Liver (tissue), 3 donors: ENCODE results near the gene ZC3H18.
A peak's percentile ranks its signal among the peaks of the same experiment; 100 is the strongest.

Experiments used
- CTCF ChIP-seq: fragments of 150-350 bp; IDR thresholded peaks from 2 replicates; pipeline ENCODE4 v1.5.1; 2017; ENCODE audit warnings: improper control_type of control experiment, low read depth, low read length; ENCODE audit not compliant: missing input control
- EGR1 ChIP-seq, 2 donors: IDR thresholded peaks; 2 replicates each; pipeline ENCODE4 v1.6.1; 2016 to 2018; ENCODE audit warnings: antibody characterized with exemption in 2 of 2, low read depth in 2 of 2
- GABPA ChIP-seq, 2 donors: IDR thresholded peaks in 1 of 2; conservative IDR thresholded peaks in 1 of 2; 2 replicates each; pipeline ENCODE4 v1.6.1; 2016; ENCODE audit warnings: antibody characterized with exemption in 2 of 2, mild to moderate bottlenecking in 1 of 2, moderate library complexity in 1 of 2
- HNF4A ChIP-seq, 2 donors: conservative IDR thresholded peaks; 2 replicates each; pipeline ENCODE4 v1.6.1; 2016; ENCODE audit warnings: antibody characterized with exemption in 2 of 2, mild to moderate bottlenecking in 2 of 2
- JUND ChIP-seq, 2 donors: IDR thresholded peaks; 2 replicates each; pipeline ENCODE4 v1.6.1; 2016; ENCODE audit warnings: antibody characterized with exemption in 2 of 2
- MAX ChIP-seq: IDR thresholded peaks from 2 replicates; pipeline ENCODE4 v1.6.1; 2016; ENCODE audit warnings: antibody characterized with exemption
- RAD21 ChIP-seq, 2 donors: IDR thresholded peaks; 2 replicates each; pipeline ENCODE4 v1.6.1; 2016; ENCODE audit warnings: antibody characterized with exemption in 2 of 2, mild to moderate bottlenecking in 2 of 2
- REST ChIP-seq: IDR thresholded peaks from 2 replicates; pipeline ENCODE4 v1.6.1; 2016; ENCODE audit warnings: antibody characterized with exemption, mild to moderate bottlenecking
- SP1 ChIP-seq: IDR thresholded peaks from 2 replicates; pipeline ENCODE4 v1.6.1; 2018; ENCODE audit warnings: antibody characterized with exemption, mild to moderate bottlenecking
- TAF1 ChIP-seq: conservative IDR thresholded peaks from 2 replicates; pipeline ENCODE4 v1.6.1; 2016; ENCODE audit warnings: antibody characterized with exemption, mild to moderate bottlenecking
- YY1 ChIP-seq: IDR thresholded peaks from 2 replicates; pipeline ENCODE4 v1.6.1; 2016; ENCODE audit warnings: antibody characterized with exemption, mild to moderate bottlenecking
- ZBTB33 ChIP-seq: IDR thresholded peaks from 2 replicates; pipeline ENCODE4 v1.6.1; 2016; ENCODE audit warnings: antibody characterized with exemption
- donor health status: healthy.
- donor health status: healthy.

- TF ChIP-seq CTCF, result no peak
- no peak for TF ChIP-seq RAD21 (IDR thresholded peaks at IDR 0.05)
- no peak for TF ChIP-seq HNF4A (conservative IDR thresholded peaks at IDR 0.05)
- TF ChIP-seq EGR1 (IDR thresholded peaks at IDR 0.05; ENCODE audit: low read depth in 2 of 2), result no peak
- TF ChIP-seq TAF1, result no peak
- TF ChIP-seq REST, result peak; percentile 98
- no peak for TF ChIP-seq JUND (IDR thresholded peaks at IDR 0.05)
- TF ChIP-seq ZBTB33, result no peak
- no peak for TF ChIP-seq MAX
- no peak for TF ChIP-seq GABPA (IDR thresholded peaks at IDR 0.05 in 1 of 2, conservative IDR thresholded peaks at IDR 0.05 in 1 of 2)
- TF ChIP-seq YY1, result no peak
- no peak for TF ChIP-seq SP1
Observed at GRCh38 chr16:88560714-88561484, 9.3 kb upstream of the ZC3H18 start.
